Measurements from ENCODE around the gene CRY1.

DNA sequence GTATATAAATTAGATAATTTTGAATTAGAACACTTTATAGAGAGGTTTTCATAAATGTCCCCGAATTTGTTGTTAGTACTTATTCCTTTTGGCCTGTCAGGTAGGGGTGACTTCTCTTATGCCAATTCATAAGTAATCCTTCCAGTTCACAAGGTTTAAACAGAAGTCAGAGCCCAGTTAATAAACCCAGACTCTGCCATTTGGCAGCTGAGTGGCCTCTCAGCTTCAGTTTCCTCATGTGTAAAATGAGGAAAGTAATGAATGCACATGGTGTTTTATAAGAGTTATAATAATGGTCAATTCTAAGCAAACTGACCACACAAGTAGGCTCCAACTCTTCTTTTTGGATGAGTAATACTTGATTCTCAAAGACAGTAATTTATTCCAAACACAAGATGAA is 116.7 kb downstream of the CRY1 start:
- TF ChIP-seq, protein P1, sequence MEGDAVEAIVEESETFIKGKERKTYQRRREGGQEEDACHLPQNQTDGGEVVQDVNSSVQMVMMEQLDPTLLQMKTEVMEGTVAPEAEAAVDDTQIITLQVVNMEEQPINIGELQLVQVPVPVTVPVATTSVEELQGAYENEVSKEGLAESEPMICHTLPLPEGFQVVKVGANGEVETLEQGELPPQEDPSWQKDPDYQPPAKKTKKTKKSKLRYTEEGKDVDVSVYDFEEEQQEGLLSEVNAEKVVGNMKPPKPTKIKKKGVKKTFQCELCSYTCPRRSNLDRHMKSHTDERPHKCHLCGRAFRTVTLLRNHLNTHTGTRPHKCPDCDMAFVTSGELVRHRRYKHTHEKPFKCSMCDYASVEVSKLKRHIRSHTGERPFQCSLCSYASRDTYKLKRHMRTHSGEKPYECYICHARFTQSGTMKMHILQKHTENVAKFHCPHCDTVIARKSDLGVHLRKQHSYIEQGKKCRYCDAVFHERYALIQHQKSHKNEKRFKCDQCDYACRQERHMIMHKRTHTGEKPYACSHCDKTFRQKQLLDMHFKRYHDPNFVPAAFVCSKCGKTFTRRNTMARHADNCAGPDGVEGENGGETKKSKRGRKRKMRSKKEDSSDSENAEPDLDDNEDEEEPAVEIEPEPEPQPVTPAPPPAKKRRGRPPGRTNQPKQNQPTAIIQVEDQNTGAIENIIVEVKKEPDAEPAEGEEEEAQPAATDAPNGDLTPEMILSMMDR (conservative IDR thresholded peaks at IDR 0.05; ENCODE audit: low read length), result no peak
- no peak for TF ChIP-seq EZH2phosphoT487 (IDR thresholded peaks at IDR 0.05; ENCODE audit: borderline replicate concordance)
